Measurements from ENCODE around the gene PEX3.

GRCh38 chr6:143504369-143504768 lies 53.8 kb downstream of the PEX3 start:
- TF ChIP-seq CTCF (IDR thresholded peaks at IDR 0.05) (no peak), POLR2A (IDR thresholded peaks at IDR 0.05) (no peak)
